ENCODE measurements around the gene LPP.

DNA sequence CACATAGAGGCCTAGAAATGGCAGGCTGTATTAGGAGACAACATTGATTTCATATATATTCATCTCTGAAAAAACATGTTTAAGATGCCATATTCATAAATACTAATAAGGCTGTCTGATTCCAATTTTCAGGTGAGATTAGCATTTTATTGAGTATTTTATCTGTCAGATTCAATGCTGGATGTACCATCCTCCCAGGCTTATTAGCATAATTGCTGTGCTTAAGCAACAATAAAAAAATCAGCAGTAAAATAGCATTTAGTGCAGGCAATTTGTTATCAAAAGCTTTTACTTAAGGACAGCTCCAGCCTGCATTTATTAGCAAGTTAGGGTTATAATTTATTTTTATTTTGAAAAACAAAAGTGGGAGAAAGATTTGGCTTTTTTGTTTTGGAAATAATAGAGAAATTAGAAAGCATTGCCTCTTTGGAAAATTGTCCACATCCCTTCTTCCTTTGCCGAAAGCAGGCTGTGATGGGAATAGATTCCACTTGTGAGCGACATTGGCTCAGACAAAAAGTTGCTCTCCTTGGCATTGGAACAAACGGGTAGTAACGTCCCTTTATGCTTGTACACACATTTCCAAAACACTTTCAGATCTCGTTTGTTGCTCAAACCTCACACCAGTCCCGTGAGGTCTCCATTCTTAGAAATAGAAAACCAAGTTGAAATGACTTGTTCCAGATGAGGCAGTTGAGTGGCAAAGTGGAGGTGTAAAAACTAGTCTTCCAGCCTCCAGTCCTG lies 134.0 kb downstream of the LPP start:
- TF ChIP-seq GATA2 (IDR thresholded peaks at IDR 0.05; ENCODE audit: low read depth, low read length) (no peak), GATA3 (IDR thresholded peaks at IDR 0.05; ENCODE audit: low read depth, low read length) (no peak)

Data from SH-SY5Y (cell line).